Measurements from ENCODE around the gene FBN2. TPM values are rescaled to one million over a fixed set of nuclear protein-coding genes. Genes with fewer than 3 reads are reported as not detected.
A peak's percentile ranks its signal among the peaks of the same experiment; 100 is the strongest.

The FBN2 gene
- total RNA-seq, 1 donor from 2014 or later: 25.2 TPM

DNA sequence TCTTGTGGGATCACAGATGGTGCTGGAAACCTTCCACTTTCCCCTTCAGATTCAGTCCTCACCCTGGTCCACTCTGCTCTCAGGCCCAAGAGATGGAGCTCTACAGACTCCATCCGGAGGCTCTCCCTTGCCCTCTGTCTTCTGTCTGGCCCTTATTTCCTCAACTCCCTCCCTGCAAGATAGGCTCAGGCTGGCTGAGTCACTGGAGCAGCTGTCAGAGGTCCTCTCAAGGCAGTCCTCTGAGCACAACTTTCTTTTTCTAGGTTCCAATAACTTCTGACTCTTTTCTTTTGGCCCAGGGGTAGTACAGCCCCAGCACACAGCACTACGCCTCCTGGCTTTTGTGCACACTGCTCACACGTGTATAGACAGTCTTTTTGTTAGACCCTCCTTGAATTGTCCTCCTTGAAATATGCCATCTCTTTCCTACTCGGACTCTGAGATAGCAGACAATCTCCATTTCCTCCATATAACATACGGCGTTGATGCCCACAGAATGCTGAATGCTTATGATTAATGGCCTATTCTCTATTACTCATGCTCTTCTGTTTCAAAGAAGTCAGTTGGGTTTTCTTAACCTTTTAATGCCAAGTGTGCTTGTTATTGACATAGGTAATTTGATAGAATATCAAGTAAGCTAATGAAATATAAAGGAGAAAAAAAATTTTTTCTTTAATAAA lies 261.4 kb downstream of the FBN2 start:
- TF ChIP-seq, protein P1, sequence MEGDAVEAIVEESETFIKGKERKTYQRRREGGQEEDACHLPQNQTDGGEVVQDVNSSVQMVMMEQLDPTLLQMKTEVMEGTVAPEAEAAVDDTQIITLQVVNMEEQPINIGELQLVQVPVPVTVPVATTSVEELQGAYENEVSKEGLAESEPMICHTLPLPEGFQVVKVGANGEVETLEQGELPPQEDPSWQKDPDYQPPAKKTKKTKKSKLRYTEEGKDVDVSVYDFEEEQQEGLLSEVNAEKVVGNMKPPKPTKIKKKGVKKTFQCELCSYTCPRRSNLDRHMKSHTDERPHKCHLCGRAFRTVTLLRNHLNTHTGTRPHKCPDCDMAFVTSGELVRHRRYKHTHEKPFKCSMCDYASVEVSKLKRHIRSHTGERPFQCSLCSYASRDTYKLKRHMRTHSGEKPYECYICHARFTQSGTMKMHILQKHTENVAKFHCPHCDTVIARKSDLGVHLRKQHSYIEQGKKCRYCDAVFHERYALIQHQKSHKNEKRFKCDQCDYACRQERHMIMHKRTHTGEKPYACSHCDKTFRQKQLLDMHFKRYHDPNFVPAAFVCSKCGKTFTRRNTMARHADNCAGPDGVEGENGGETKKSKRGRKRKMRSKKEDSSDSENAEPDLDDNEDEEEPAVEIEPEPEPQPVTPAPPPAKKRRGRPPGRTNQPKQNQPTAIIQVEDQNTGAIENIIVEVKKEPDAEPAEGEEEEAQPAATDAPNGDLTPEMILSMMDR (IDR thresholded peaks at IDR 0.05; ENCODE audit: insufficient read depth, low read length, poor library complexity, severe bottlenecking): no peak
- DNase-seq (ENCODE audit: low read depth): no peak
- H3K4me3 ChIP-seq (ENCODE audit: low read depth, low read length): no peak overlapping the region
- H3K36me3 ChIP-seq (ENCODE audit: control insufficient read depth, insufficient read depth, low read length): no peaks in the 10 kb centered on the region
- no peaks in the 10 kb centered on the region for H3K27me3 ChIP-seq (ENCODE audit: control insufficient read depth, insufficient read depth, low read length)

DNA sequence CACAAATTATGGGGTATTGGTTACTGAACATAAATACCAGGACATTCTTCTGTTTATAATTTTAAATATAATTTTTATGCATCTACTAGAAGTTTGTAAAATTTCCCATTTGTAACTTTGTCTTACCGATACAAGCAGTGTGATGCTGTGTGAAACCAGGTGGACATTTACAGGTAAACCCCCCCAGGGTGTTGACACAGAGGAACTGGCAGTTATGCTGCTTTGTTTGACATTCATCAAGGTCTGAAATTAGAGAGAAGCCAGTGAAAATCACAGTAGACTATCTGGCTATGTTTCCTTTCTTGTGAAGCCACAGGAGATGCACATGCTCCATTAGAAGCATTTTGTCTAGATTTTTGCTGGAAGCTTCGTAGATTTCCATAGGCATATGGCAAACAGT lies 263.6 kb downstream of the FBN2 start:
- TF ChIP-seq, protein P1 (IDR thresholded peaks at IDR 0.05; ENCODE audit: insufficient read depth, low read length, poor library complexity, severe bottlenecking): no peak
- Histone ChIP-seq H3K36me3 (ENCODE audit: control insufficient read depth, insufficient read depth, low read length) (no peaks in the 10 kb centered on the region), H3K4me3 (ENCODE audit: low read depth, low read length) (no peak overlapping the region), H3K27me3 (ENCODE audit: control insufficient read depth, insufficient read depth, low read length) (no peaks in the 10 kb centered on the region)
- DNase-seq (ENCODE audit: low read depth): no peak

DNA sequence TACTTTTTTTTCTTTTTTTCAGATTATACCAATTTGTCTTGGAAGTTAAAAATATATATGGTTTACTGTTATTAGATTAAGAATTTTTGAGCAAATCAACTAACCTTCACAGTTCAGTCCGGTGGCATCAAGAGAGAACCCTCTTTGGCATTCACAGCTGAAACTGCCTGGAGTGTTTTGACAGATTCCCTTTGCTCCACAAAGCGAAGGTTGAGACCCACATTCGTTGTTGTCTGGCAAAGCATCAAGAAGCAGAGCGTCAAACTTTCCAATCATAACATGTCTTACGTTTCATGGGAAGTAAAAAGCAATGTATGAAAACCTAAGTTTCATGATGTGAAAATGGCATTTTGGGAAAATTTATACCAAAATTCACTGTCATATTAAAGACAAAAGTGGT lies 264.3 kb downstream of the FBN2 start:
- TF ChIP-seq, protein P1 (IDR thresholded peaks at IDR 0.05; ENCODE audit: insufficient read depth, low read length, poor library complexity, severe bottlenecking): no peak
- Histone ChIP-seq H3K27me3 (ENCODE audit: control insufficient read depth, insufficient read depth, low read length) (no peaks in the 10 kb centered on the region), H3K4me3 (ENCODE audit: low read depth, low read length) (no peak overlapping the region), H3K36me3 (ENCODE audit: control insufficient read depth, insufficient read depth, low read length) (no peaks in the 10 kb centered on the region)
- DNase-seq (ENCODE audit: low read depth): no peak

DNA sequence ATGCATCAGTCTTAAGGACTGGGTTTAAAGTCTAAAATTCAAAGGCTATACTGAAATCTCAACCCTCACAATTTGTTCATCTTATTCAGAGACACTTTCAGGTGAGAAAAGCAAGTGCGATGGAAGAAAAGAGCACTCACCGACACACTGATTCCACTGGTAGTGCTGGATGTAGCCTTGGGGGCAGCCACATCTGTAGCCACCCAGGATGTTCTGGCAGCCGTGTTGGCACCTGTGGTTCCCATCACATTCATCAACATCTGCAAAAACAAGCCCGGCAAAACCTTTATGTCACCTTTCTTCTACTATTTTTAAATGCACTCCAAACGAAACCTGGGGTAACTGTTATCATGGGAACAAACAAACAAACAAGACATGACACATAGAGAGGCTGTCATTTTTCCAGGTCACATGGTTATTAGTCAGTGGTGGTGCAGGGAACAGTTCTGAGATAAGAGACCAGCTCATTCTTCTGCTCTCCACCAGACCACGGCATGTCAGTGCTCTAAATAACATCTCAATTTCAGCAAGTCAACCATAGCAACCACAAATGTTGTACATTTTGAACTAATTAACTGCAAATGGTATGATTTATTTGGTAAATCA lies 266.1 kb downstream of the FBN2 start:
- H3K4me3 ChIP-seq (ENCODE audit: low read depth, low read length): no peak overlapping the region
- TF ChIP-seq, protein P1 (IDR thresholded peaks at IDR 0.05; ENCODE audit: insufficient read depth, low read length, poor library complexity, severe bottlenecking): no peak
- H3K27me3 ChIP-seq (ENCODE audit: control insufficient read depth, insufficient read depth, low read length): no peaks in the 10 kb centered on the region
- H3K36me3 ChIP-seq (ENCODE audit: control insufficient read depth, insufficient read depth, low read length): no peaks in the 10 kb centered on the region
- peak; percentile 37 for DNase-seq (ENCODE audit: low read depth)

DNA sequence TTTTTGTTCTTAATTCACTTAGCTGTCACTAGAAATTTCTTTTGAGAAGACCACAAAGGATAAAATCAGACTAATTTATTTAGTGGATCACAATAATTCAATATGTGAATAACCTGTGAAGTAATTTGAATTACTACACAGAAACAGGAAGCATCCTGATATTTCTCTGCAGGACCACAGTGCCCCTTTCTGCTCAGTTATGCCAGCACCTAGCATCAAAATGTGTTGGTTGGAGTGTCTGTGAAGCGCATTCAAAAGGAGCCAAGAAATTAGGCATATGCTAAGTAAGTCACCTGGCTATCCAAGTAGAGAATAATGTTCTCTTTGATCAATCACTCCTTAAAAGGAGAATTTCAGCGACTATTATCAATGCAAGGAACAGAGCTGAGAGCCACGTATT lies 267.0 kb downstream of the FBN2 start:
- no peak for DNase-seq (ENCODE audit: low read depth)
- Histone ChIP-seq H3K36me3 (ENCODE audit: control insufficient read depth, insufficient read depth, low read length) (no peaks in the 10 kb centered on the region), H3K4me3 (ENCODE audit: low read depth, low read length) (no peak overlapping the region), H3K27me3 (ENCODE audit: control insufficient read depth, insufficient read depth, low read length) (no peaks in the 10 kb centered on the region)
- TF ChIP-seq, protein P1 (IDR thresholded peaks at IDR 0.05; ENCODE audit: insufficient read depth, low read length, poor library complexity, severe bottlenecking): no peak

All from kidney epithelial cell (primary cell).